CD14-positive monocyte (primary cell): ENCODE measurements around the gene RGS7. TPM values are rescaled to one million over a fixed set of nuclear protein-coding genes. Genes with fewer than 3 reads are reported as not detected.

Source experiments
- DNase-seq, 3 donors: peaks; one replicate each; pipeline ENCODE4 v3.0.0-alpha.2; 2011 to 2022
- H2AFZ ChIP-seq: 2 replicates; pipeline ENCODE4 v1.6.0; 2012; ENCODE audit warnings: mild to moderate bottlenecking, low read depth, low read length, inconsistent platforms; ENCODE audit not compliant: insufficient read depth, poor library complexity, severe bottlenecking
- H3K27ac ChIP-seq, 2 donors: 1 replicate in 1 of 2; 2 replicates in 1 of 2; pipeline ENCODE4 v1.5.1; 2012 to 2013; ENCODE audit warnings: low read length in 2 of 2, control low read depth in 1 of 2, inconsistent platforms in 1 of 2, low read depth in 1 of 2, mild to moderate bottlenecking in 1 of 2
- H3K27me3 ChIP-seq, 2 donors: one replicate each; pipeline versions ENCODE4 v1.6.0 to v1.6.1; 2011 to 2013; ENCODE audit warnings: low read length in 2 of 2; ENCODE audit not compliant: control insufficient read depth in 2 of 2, insufficient read depth in 2 of 2
- H3K36me3 ChIP-seq, 2 donors: replicated peaks in 1 of 2; 1 replicate in 1 of 2; 2 replicates in 1 of 2; pipeline versions ENCODE4 v1.5.1 to v1.6.1; 2012 to 2013; ENCODE audit warnings: low read length in 2 of 2, control low read depth in 1 of 2, inconsistent platforms in 1 of 2, mild to moderate bottlenecking in 1 of 2; ENCODE audit not compliant: insufficient read depth in 2 of 2, control insufficient read depth in 1 of 2
- H3K4me1 ChIP-seq, 2 donors: 1 replicate in 1 of 2; 2 replicates in 1 of 2; pipeline versions ENCODE4 v1.5.1 to v1.6.1; 2012 to 2013; ENCODE audit warnings: low read length in 2 of 2, control low read depth in 1 of 2, inconsistent platforms in 1 of 2, mild to moderate bottlenecking in 1 of 2, moderate library complexity in 1 of 2; ENCODE audit not compliant: insufficient read depth in 2 of 2, control insufficient read depth in 1 of 2
- H3K4me2 ChIP-seq: replicated peaks from 2 replicates; pipeline ENCODE3; 2012; ENCODE audit warnings: low read length, moderate library complexity, mild to moderate bottlenecking; ENCODE audit not compliant: poor library complexity, severe bottlenecking; ENCODE audit errors: extremely low read depth
- H3K4me3 ChIP-seq, 3 experiments: fragments of 200-600 bp in 1 of 3; sonication (generic) in 1 of 3; replicated peaks in 1 of 3; 1 replicate in 2 of 3; 2 replicates in 1 of 3; pipeline ENCODE4 v1.5.1; 2011 to 2013; ENCODE audit warnings: low read length in 3 of 3, mild to moderate bottlenecking in 3 of 3, control low read depth in 2 of 3, low read depth in 2 of 3, inconsistent platforms in 1 of 3, moderate library complexity in 1 of 3
- H3K79me2 ChIP-seq: 2 replicates; pipeline ENCODE4 v1.6.0; 2012; ENCODE audit warnings: mild to moderate bottlenecking, control low read depth, inconsistent platforms, low read length, moderate library complexity; ENCODE audit not compliant: insufficient read depth
- H3K9ac ChIP-seq: 2 replicates; pipeline ENCODE4 v1.6.0; 2017; ENCODE audit warnings: low read length, mild to moderate bottlenecking; ENCODE audit not compliant: insufficient read depth, poor library complexity, severe bottlenecking
- H3K9me3 ChIP-seq, 2 donors: replicated peaks in 1 of 2; 1 replicate in 1 of 2; 2 replicates in 1 of 2; pipeline versions ENCODE4 v1.5.1 to v1.6.1; 2012 to 2013; ENCODE audit warnings: low read length in 2 of 2, control low read depth in 1 of 2; ENCODE audit not compliant: control insufficient read depth in 1 of 2, insufficient read depth in 1 of 2
- H4K20me1 ChIP-seq: 2 replicates; pipeline ENCODE4 v1.6.0; 2012; ENCODE audit warnings: mild to moderate bottlenecking, low read length, control low read depth, moderate library complexity; ENCODE audit not compliant: insufficient read depth
- H3K27ac Mint-ChIP-seq, 7 donors: one replicate each; pipeline ENCODE4 v1.8.0; 2020; ENCODE audit warnings: mild to moderate bottlenecking in 7 of 7, mixed read lengths in 7 of 7, moderate library complexity in 6 of 7, inconsistent platforms in 2 of 7
- H3K27me3 Mint-ChIP-seq, 3 donors: one replicate each; pipeline ENCODE4 v1.8.0; 2021 to 2022; ENCODE audit warnings: low read depth in 3 of 3, mild to moderate bottlenecking in 3 of 3, mixed read lengths in 3 of 3, moderate library complexity in 3 of 3, inconsistent platforms in 1 of 3
- H3K36me3 Mint-ChIP-seq, 2 donors: one replicate each; pipeline ENCODE4 v1.8.0; 2020; ENCODE audit warnings: mixed read lengths in 2 of 2, inconsistent platforms in 1 of 2, mild to moderate bottlenecking in 1 of 2
- H3K4me1 Mint-ChIP-seq: one replicate; pipeline ENCODE4 v1.8.0; 2020; ENCODE audit warnings: mild to moderate bottlenecking, mixed read lengths
- H3K4me3 Mint-ChIP-seq, 2 donors: one replicate each; pipeline ENCODE4 v1.8.0; 2020; ENCODE audit warnings: mild to moderate bottlenecking in 2 of 2, mixed read lengths in 2 of 2, moderate library complexity in 1 of 2
- H3K9me3 Mint-ChIP-seq, 7 donors: one replicate each; pipeline ENCODE4 v1.8.0; 2020 to 2022; ENCODE audit warnings: mixed read lengths in 7 of 7, mild to moderate bottlenecking in 6 of 7, moderate library complexity in 6 of 7, inconsistent platforms in 2 of 7
- WGBS: methylation state at CpG from one replicate; pipeline ENCODE4 v1.1.5; 2013; ENCODE audit warnings: missing lambda C conversion rate; ENCODE audit not compliant: insufficient coverage; 5-methylcytosine and 5-hydroxymethylcytosine counted together
- intact Hi-C, 2 donors: fragments of 100-400 bp; cut with micrococcal nuclease; formaldehyde crosslinking; loops; one replicate each; pipeline versions ENCODE4 v1.15.0 to v1.15.1; 2023
- polyA plus RNA-seq, 3 donors: library from polyadenylated mRNA; depleted of rRNA in 1 of 3; unstranded in 2 of 3; stranded (reverse) in 1 of 3; fragments of 300-500 nt in 2 of 3; fragments of >200 nt in 1 of 3; fragmentation: Illumina TruSeq in 2 of 3; gene quantifications; 1 replicate in 2 of 3; 2 replicates in 1 of 3; pipeline ENCODE4 v1.2.3, GENCODE V29; 2012 to 2021
- TF ChIP-seq, protein P1 (sequence below): fragments of 200-600 bp; IDR thresholded peaks from one replicate; pipeline ENCODE4 v1.8.0; 2022; ENCODE audit warnings: antibody characterized with exemption, mild to moderate bottlenecking

RGS7 gene
- polyA plus RNA-seq, 3 donors: not detected

GRCh38 chr1:240813720-240814119 is 543.3 kb downstream of the RGS7 start:
- Mint-ChIP-seq H3K27me3 (peaks cover 0 to 2% (median 0%) of the 10 kb centered on the region in 3 donors), H3K9me3 (peaks cover 0 to 5% (median 0%) of the 10 kb centered on the region in 7 donors), H3K36me3 (no peaks in the 10 kb centered on the region), H3K4me1 (no peaks in the 10 kb centered on the region), H3K27ac (no peak overlapping the region), H3K4me3 (no peak overlapping the region)
- DNase-seq: no peak
- Histone ChIP-seq H3K9me3 (no peaks in the 10 kb centered on the region), H3K27ac (no peak overlapping the region), H3K36me3 (no peaks in the 10 kb centered on the region), H2AFZ (no peak overlapping the region), H3K4me3 (no peak overlapping the region), H3K4me2 (no peak overlapping the region), H3K79me2 (no peaks in the 10 kb centered on the region), H4K20me1 (no peaks in the 10 kb centered on the region), H3K9ac (no peak overlapping the region), H3K4me1 (no peaks in the 10 kb centered on the region), H3K27me3 (no peaks in the 10 kb centered on the region)
- TF ChIP-seq, protein P1, sequence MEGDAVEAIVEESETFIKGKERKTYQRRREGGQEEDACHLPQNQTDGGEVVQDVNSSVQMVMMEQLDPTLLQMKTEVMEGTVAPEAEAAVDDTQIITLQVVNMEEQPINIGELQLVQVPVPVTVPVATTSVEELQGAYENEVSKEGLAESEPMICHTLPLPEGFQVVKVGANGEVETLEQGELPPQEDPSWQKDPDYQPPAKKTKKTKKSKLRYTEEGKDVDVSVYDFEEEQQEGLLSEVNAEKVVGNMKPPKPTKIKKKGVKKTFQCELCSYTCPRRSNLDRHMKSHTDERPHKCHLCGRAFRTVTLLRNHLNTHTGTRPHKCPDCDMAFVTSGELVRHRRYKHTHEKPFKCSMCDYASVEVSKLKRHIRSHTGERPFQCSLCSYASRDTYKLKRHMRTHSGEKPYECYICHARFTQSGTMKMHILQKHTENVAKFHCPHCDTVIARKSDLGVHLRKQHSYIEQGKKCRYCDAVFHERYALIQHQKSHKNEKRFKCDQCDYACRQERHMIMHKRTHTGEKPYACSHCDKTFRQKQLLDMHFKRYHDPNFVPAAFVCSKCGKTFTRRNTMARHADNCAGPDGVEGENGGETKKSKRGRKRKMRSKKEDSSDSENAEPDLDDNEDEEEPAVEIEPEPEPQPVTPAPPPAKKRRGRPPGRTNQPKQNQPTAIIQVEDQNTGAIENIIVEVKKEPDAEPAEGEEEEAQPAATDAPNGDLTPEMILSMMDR: no peak
- WGBS: 100% methylated on average over 1 of the region's 2 CpGs
- intact Hi-C loops: no loop called here

DNA sequence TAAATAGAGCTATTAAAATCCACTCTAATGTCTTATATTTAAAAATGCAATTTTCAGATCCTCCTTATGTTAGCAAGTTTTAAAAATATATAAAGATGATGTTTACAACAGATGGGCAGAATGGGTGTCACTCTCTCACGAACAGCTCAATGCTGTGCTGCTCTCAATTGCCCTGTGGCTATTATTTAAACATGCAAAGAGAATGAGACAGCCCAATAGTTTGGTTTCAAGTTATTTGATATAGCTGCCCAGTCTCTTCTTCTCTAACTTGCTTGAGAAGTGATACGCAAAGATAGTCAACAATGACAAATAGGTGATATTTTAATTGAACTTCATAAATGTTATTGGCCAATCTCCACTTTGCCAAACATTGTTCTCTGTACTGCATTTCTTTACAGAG is 545.7 kb downstream of the RGS7 start:
- no peaks in the 10 kb centered on the region for H3K36me3 ChIP-seq
- TF ChIP-seq, protein P1: no peak
- no peaks in the 10 kb centered on the region for H3K79me2 ChIP-seq
- Mint-ChIP-seq H3K9me3 (peaks cover 0 to 6% (median 0%) of the 10 kb centered on the region in 7 donors), H3K4me3 (no peak overlapping the region), H3K27ac (no peak overlapping the region), H3K4me1 (no peaks in the 10 kb centered on the region), H3K36me3 (no peaks in the 10 kb centered on the region), H3K27me3 (peaks cover 0 to 2% (median 0%) of the 10 kb centered on the region in 3 donors)
- DNase-seq: no peak
- H3K4me3 ChIP-seq: no peak overlapping the region
- H3K9me3 ChIP-seq: no peaks in the 10 kb centered on the region
- no peaks in the 10 kb centered on the region for H3K4me1 ChIP-seq
- WGBS: no CpG with 5 or more reads among the region's 2 CpGs
- no peaks in the 10 kb centered on the region for H3K27me3 ChIP-seq
- intact Hi-C loops: no loop called here
- no peak overlapping the region for H2AFZ ChIP-seq
- H3K4me2 ChIP-seq: no peak overlapping the region
- H4K20me1 ChIP-seq: no peaks in the 10 kb centered on the region
- no peak overlapping the region for H3K27ac ChIP-seq
- H3K9ac ChIP-seq: no peak overlapping the region
